DND-41 (cell line): ENCODE measurements around the gene MYO1B.

Experiments used
- ATAC-seq: fragments of 200-7000 bp; cut with Tn5 transposase; 3 replicates; pipeline ENCODE4 v1.9.1; 2021; ENCODE audit warnings: low read depth; ENCODE audit not compliant: insufficient read depth
- DNase-seq: peaks from one replicate; pipeline ENCODE4 v3.0.0-alpha.2; 2020
- H2AFZ ChIP-seq: 2 replicates; pipeline ENCODE4 v1.6.0; 2012; ENCODE audit warnings: low read depth, low read length
- H3K27ac ChIP-seq: 2 replicates; pipeline ENCODE4 v1.5.1; 2012; ENCODE audit warnings: low read length, inconsistent platforms
- H3K27me3 ChIP-seq: fragments of 200-600 bp; sonication (generic); 2 replicates; pipeline ENCODE4 v1.6.0; 2012; ENCODE audit warnings: low read length, mild to moderate bottlenecking, inconsistent platforms; ENCODE audit not compliant: insufficient read depth, poor library complexity
- H3K36me3 ChIP-seq: 2 replicates; pipeline ENCODE4 v1.5.1; 2012; ENCODE audit warnings: low read length, inconsistent platforms; ENCODE audit not compliant: insufficient read depth
- H3K4me1 ChIP-seq: 2 replicates; pipeline ENCODE4 v1.5.1; 2012; ENCODE audit warnings: mild to moderate bottlenecking, low read length; ENCODE audit not compliant: insufficient read depth
- H3K4me2 ChIP-seq: 2 replicates; pipeline ENCODE4 v1.6.0; 2012; ENCODE audit warnings: mild to moderate bottlenecking, moderate library complexity, low read length, inconsistent platforms; ENCODE audit not compliant: insufficient read depth
- H3K4me3 ChIP-seq, 2 experiments: fragments of 200-600 bp in 1 of 2; shearing (Covaris generic) in 1 of 2; 2 replicates each; pipeline ENCODE4 v1.5.1; 2012 to 2016; ENCODE audit warnings: inconsistent platforms in 2 of 2, low read length in 2 of 2, mild to moderate bottlenecking in 2 of 2, low read depth in 1 of 2, moderate library complexity in 1 of 2
- H3K79me2 ChIP-seq: 2 replicates; pipeline ENCODE4 v1.6.0; 2012; ENCODE audit warnings: low read length, inconsistent platforms; ENCODE audit not compliant: insufficient read depth
- H3K9ac ChIP-seq: 2 replicates; pipeline ENCODE4 v1.6.0; 2012; ENCODE audit warnings: low read depth, mild to moderate bottlenecking, inconsistent platforms, low read length, moderate library complexity
- H3K9me3 ChIP-seq: 2 replicates; pipeline ENCODE4 v1.5.1; 2012; ENCODE audit warnings: low read length, moderate library complexity, mild to moderate bottlenecking, inconsistent platforms; ENCODE audit not compliant: insufficient read depth, severe bottlenecking
- H4K20me1 ChIP-seq: 2 replicates; pipeline ENCODE4 v1.6.0; 2012; ENCODE audit warnings: low read length; ENCODE audit not compliant: insufficient read depth
- CTCF ChIP-seq: IDR thresholded peaks from 2 replicates; pipeline ENCODE4 v1.5.1; 2012; ENCODE audit warnings: borderline replicate concordance, low read length, moderate library complexity, mild to moderate bottlenecking; ENCODE audit not compliant: poor library complexity, severe bottlenecking; ENCODE audit errors: extremely low read depth
- EZH2 ChIP-seq: IDR thresholded peaks from 3 replicates; pipeline ENCODE4 v1.6.1; 2012; ENCODE audit warnings: borderline replicate concordance, low read depth, mild to moderate bottlenecking, moderate library complexity, low read length, inconsistent platforms; ENCODE audit not compliant: severe bottlenecking

The MYO1B gene

GRCh38 chr2:191439481-191439880 is 194.3 kb downstream of the MYO1B start:
- no peaks in the 10 kb centered on the region for H3K79me2 ChIP-seq
- ATAC-seq = no peak
- H4K20me1 ChIP-seq = no peaks in the 10 kb centered on the region
- no peak overlapping the region for H3K27ac ChIP-seq
- no peak overlapping the region for H2AFZ ChIP-seq
- H3K27me3 ChIP-seq = no peaks in the 10 kb centered on the region
- no peak overlapping the region for H3K9ac ChIP-seq
- H3K4me2 ChIP-seq = no peak overlapping the region
- no peak for DNase-seq
- TF ChIP-seq CTCF (no peak), EZH2 (no peak)
- no peaks in the 10 kb centered on the region for H3K36me3 ChIP-seq
- H3K9me3 ChIP-seq = no peaks in the 10 kb centered on the region
- no peak overlapping the region for H3K4me3 ChIP-seq
- no peaks in the 10 kb centered on the region for H3K4me1 ChIP-seq

- no peak for ATAC-seq
- H3K4me3 ChIP-seq = no peak overlapping the region
These were observed 196.5 kb downstream of the MYO1B start for GRCh38 chr2:191441496-191442214.

GRCh38 chr2:191443446-191443845 is 198.2 kb downstream of the MYO1B start:
- H2AFZ ChIP-seq = no peak overlapping the region
- no peaks in the 10 kb centered on the region for H3K36me3 ChIP-seq
- peaks cover 2% of the 10 kb centered on the region for H3K27me3 ChIP-seq
- H4K20me1 ChIP-seq = no peaks in the 10 kb centered on the region
- ATAC-seq = no peak
- no peak overlapping the region for H3K4me2 ChIP-seq
- no peak overlapping the region for H3K27ac ChIP-seq
- H3K4me3 ChIP-seq = no peak overlapping the region
- no peak overlapping the region for H3K9ac ChIP-seq
- no peaks in the 10 kb centered on the region for H3K4me1 ChIP-seq
- DNase-seq = no peak
- no peak for TF ChIP-seq CTCF
- no peaks in the 10 kb centered on the region for H3K79me2 ChIP-seq
- H3K9me3 ChIP-seq = no peaks in the 10 kb centered on the region

More at GRCh38 chr2:191441496-191442214, 196.5 kb downstream of the MYO1B start:
- H3K9ac ChIP-seq = no peak overlapping the region
- H3K9me3 ChIP-seq = no peaks in the 10 kb centered on the region
- no peak overlapping the region for H2AFZ ChIP-seq
- DNase-seq = no peak
- no peak for TF ChIP-seq CTCF
- no peak for TF ChIP-seq EZH2
- no peak overlapping the region for H3K4me2 ChIP-seq
- peaks cover 2% of the 10 kb centered on the region for H3K27me3 ChIP-seq
- H3K27ac ChIP-seq = no peak overlapping the region
- H3K79me2 ChIP-seq = no peaks in the 10 kb centered on the region
- H4K20me1 ChIP-seq = no peaks in the 10 kb centered on the region
- no peaks in the 10 kb centered on the region for H3K36me3 ChIP-seq
- no peaks in the 10 kb centered on the region for H3K4me1 ChIP-seq

GRCh38 chr2:191446910-191447309 is 201.7 kb downstream of the MYO1B start:
- ATAC-seq = no peak
- H3K27ac ChIP-seq = no peak overlapping the region

More at GRCh38 chr2:191446910-191447309, 201.7 kb downstream of the MYO1B start:
- Histone ChIP-seq H3K36me3 (no peaks in the 10 kb centered on the region), H4K20me1 (no peaks in the 10 kb centered on the region), H3K4me1 (no peaks in the 10 kb centered on the region), H3K27me3 (peaks cover 2% of the 10 kb centered on the region), H3K79me2 (no peaks in the 10 kb centered on the region), H3K4me3 (no peak overlapping the region), H3K4me2 (no peak overlapping the region), H3K9me3 (no peaks in the 10 kb centered on the region), H3K9ac (no peak overlapping the region), H2AFZ (no peak overlapping the region)
- no peak for DNase-seq
- TF ChIP-seq EZH2 (no peak), CTCF (no peak)
